NCI-H446 (cell line): Measurements from ENCODE around the gene NAT10.
A peak's percentile ranks its signal among the peaks of the same experiment; 100 is the strongest.

Source experiments
- DNase-seq, 2 experiments: peaks; one replicate each; lab custom pipeline; 2025; lab: John Stamatoyannopoulos, UW

Gene NAT10

GRCh38 chr11:34189191-34189590 is 83.8 kb downstream of the NAT10 start:
- DNase-seq, result no peak

- no peak for DNase-seq
Observed at GRCh38 chr11:34190192-34191139, 85.0 kb downstream of the NAT10 start.

- no peak for DNase-seq
Observed at GRCh38 chr11:34191578-34191977, 86.1 kb downstream of the NAT10 start.

GRCh38 chr11:34192481-34193401 is 87.3 kb downstream of the NAT10 start:
- peak; percentile 96 to 98 for DNase-seq

- no peak for DNase-seq
Observed at GRCh38 chr11:34194576-34195335, 89.3 kb downstream of the NAT10 start.
